ENCODE measurements around the gene USP25.

The USP25 gene

DNA sequence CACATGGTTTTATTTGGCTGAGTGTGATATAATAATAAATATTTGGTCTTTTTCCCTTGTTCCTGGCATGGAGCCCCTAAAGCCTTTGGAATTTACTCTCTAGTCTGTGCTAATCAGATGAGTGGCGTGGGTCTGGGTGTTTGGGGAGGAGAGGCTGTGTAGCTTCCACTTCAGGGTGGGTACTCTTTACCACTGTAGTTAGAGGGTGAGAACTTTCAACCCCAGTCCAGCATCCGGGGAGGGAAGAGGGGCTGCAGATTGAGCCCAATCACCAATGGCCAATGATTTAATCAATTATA lies 20.0 kb downstream of the USP25 start:
- no peak overlapping the region for H3K4me3 ChIP-seq (ENCODE audit: low read depth, low read length)
- TF ChIP-seq, protein P1, sequence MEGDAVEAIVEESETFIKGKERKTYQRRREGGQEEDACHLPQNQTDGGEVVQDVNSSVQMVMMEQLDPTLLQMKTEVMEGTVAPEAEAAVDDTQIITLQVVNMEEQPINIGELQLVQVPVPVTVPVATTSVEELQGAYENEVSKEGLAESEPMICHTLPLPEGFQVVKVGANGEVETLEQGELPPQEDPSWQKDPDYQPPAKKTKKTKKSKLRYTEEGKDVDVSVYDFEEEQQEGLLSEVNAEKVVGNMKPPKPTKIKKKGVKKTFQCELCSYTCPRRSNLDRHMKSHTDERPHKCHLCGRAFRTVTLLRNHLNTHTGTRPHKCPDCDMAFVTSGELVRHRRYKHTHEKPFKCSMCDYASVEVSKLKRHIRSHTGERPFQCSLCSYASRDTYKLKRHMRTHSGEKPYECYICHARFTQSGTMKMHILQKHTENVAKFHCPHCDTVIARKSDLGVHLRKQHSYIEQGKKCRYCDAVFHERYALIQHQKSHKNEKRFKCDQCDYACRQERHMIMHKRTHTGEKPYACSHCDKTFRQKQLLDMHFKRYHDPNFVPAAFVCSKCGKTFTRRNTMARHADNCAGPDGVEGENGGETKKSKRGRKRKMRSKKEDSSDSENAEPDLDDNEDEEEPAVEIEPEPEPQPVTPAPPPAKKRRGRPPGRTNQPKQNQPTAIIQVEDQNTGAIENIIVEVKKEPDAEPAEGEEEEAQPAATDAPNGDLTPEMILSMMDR (IDR thresholded peaks at IDR 0.05; ENCODE audit: borderline replicate concordance, insufficient read depth, low read depth, low read length), result no peak

DNA sequence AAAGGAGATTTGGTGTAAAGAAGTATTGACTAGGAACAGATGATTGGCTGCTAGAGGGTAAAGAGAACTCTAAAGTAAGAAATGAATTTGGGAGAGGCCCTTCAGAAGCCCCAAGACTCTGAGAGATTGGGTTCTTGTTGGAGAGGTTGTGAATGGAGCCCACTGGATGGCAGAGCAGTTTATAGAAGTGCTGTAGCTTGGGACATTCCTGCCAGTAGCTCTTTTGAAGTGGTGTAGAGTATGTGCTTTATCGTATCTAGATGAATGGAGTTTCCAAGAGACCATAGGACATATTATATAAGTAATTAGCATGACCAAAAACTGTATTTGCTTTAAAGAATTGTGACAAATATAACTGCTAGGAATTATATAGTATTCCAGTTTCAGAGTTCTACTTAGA lies 21.3 kb downstream of the USP25 start:
- H3K4me3 ChIP-seq (ENCODE audit: low read depth, low read length), result no peak overlapping the region
- TF ChIP-seq, protein P1 (IDR thresholded peaks at IDR 0.05; ENCODE audit: borderline replicate concordance, insufficient read depth, low read depth, low read length), result no peak

DNA sequence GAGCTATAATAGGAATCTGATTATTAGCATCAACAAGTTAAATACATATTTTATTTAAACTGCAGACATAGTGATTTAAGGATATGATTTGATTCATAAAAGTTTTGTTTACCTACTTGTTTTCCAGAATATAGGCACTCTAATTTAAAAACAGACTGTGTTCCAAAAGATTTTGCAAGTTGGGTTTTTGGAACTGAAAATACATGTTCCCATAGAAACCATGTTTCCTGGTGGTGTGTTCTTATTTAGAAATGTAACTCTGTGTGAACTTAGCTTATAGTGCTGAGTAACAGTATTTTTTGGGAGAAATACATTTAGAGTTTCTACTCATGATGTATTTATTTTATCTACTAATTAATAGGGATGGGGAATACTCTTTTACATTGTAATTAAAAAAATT lies 21.8 kb downstream of the USP25 start:
- no peak overlapping the region for H3K4me3 ChIP-seq (ENCODE audit: low read depth, low read length)
- TF ChIP-seq, protein P1 (IDR thresholded peaks at IDR 0.05; ENCODE audit: borderline replicate concordance, insufficient read depth, low read depth, low read length), result no peak

DNA sequence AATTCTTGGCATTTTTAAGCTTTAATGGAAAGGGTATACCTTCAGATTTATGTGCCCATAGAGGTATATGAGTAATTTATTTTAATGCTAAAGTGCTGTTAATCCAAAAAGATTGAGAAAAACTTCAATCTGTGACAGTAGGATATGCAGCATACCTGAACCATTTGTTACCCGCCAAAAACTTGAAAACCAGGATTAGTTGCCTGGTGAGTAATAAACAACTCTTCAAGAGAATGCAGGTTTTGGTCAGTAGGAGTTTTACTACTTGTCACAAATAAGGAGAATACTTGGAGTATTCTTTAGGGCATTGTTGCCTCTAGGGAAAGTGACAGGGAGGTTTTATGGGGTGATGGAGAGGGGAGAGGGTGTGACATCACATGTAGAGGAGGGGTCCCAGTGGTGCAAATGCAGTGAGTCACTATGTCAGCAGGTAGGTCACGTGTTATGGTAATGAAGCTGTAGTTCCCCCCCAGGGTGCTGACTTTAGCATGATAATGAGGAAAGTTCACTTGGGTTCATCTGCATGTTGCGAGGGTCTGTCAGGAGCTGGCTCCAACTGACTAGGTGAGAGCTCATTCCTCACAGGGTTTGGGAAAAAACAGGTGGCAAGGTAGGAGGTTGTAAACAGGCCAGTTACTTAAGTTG lies 23.1 kb downstream of the USP25 start:
- H3K4me3 ChIP-seq (ENCODE audit: low read depth, low read length), result no peak overlapping the region
- TF ChIP-seq, protein P1 (IDR thresholded peaks at IDR 0.05; ENCODE audit: borderline replicate concordance, insufficient read depth, low read depth, low read length), result no peak

DNA sequence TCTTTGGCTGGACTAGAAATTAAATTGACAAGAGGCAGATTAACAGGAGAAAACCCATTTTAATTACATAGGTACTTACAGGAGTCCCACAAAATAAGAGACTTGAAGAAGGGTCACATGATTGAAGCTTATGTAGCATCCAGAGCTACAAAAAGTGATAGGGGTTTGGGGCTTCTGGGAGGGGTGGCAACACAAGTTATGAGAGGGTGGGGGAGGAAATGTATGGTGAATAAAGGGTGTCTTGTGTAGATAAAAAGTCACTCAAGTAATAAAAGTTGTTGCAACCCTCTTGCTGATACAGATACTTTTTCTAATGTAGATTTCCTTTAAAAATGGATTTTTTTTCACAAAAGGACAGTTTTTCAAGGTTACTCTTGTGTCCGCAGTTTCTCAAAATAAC lies 24.0 kb downstream of the USP25 start:
- TF ChIP-seq, protein P1 (IDR thresholded peaks at IDR 0.05; ENCODE audit: borderline replicate concordance, insufficient read depth, low read depth, low read length), result no peak
- no peak overlapping the region for H3K4me3 ChIP-seq (ENCODE audit: low read depth, low read length)

DNA sequence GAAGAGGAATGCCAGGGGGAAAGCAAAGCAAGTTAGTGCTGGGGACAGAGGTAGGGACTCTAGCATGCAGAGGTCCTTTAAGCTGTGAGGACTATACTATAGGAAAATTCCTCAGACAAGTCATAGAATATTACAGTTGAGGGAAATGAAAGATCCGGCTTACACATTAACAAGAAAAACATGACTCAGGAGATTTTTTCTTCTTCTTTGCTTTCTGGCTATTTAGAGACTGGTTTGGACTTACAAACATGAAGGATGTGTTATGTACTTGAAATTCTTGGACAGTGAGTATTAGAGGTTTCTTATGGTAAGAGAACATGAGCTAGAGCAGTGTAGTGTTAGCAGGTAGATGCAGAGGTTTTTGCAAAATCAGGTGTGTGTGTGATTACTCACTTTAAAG lies 24.9 kb downstream of the USP25 start:
- H3K4me3 ChIP-seq (ENCODE audit: low read depth, low read length), result no peak overlapping the region
- TF ChIP-seq, protein P1 (IDR thresholded peaks at IDR 0.05; ENCODE audit: borderline replicate concordance, insufficient read depth, low read depth, low read length), result no peak

DNA sequence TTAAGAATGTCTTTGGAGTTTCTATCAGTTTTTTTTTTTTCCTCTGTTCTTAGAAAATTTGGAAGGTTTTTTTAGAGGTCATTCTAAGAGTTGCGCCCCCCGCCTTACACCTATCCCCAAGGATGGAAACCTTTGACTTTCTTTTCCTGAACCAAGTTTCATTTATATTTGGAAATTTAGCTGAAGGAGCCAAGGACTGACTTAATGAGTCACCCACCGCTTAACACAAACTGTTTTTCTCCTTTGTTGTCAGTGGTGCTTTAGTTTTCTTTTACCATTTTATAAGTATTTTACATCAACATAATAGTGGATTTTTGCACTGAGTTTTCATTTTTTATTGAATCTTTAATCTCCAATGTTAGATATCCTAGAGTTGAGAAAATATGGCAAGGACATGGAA lies 25.3 kb downstream of the USP25 start:
- TF ChIP-seq, protein P1 (IDR thresholded peaks at IDR 0.05; ENCODE audit: borderline replicate concordance, insufficient read depth, low read depth, low read length), result no peak
- no peak overlapping the region for H3K4me3 ChIP-seq (ENCODE audit: low read depth, low read length)

Data from GM12875 (cell line).